ENCODE results near the gene CLASP2. TPM values are rescaled to one million over a fixed set of nuclear protein-coding genes. Genes with fewer than 3 reads are reported as not detected.

CLASP2 gene
- total RNA-seq, 1 experiment from 2014 or later: 36.5 TPM

DNA sequence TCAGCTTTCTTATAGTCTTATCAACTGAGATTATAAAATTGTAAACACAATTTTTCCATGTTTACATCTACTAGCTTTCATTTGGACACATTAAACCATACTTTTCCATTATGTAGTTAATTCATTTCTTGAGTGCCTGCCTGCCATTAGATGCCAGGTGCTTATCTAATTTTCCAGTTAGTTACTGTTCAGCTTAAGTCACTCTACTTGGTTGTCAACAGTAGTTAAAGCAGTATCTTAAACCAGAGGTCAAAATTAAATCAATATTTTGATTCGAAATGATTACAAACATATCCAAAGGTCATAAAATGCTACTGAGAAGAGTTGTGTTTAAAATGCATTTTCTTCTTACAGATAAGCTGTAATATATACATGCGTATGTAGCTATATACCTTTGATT is 221.6 kb downstream of the CLASP2 start:
- H4K20me1 ChIP-seq (ENCODE audit: insufficient read depth): no peaks in the 10 kb centered on the region
- H2AFZ ChIP-seq: no peak overlapping the region
- H3F3A ChIP-seq (ENCODE audit: insufficient read depth, low read depth): no peaks in the 10 kb centered on the region
- H3K36me3 ChIP-seq (ENCODE audit: low read depth): no peaks in the 10 kb centered on the region
- intact Hi-C loops (cut with micrococcal nuclease; ENCODE audit: unreplicated experiment): no loop called here
- TF ChIP-seq, protein P1, sequence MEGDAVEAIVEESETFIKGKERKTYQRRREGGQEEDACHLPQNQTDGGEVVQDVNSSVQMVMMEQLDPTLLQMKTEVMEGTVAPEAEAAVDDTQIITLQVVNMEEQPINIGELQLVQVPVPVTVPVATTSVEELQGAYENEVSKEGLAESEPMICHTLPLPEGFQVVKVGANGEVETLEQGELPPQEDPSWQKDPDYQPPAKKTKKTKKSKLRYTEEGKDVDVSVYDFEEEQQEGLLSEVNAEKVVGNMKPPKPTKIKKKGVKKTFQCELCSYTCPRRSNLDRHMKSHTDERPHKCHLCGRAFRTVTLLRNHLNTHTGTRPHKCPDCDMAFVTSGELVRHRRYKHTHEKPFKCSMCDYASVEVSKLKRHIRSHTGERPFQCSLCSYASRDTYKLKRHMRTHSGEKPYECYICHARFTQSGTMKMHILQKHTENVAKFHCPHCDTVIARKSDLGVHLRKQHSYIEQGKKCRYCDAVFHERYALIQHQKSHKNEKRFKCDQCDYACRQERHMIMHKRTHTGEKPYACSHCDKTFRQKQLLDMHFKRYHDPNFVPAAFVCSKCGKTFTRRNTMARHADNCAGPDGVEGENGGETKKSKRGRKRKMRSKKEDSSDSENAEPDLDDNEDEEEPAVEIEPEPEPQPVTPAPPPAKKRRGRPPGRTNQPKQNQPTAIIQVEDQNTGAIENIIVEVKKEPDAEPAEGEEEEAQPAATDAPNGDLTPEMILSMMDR (conservative IDR thresholded peaks at IDR 0.05): no peak
- no peak for TF ChIP-seq EZH2 (IDR thresholded peaks at IDR 0.05; ENCODE audit: low read depth)
- POLR2A ChIA-PET (ENCODE audit: unreplicated experiment): no interaction called here
- no peak overlapping the region for H3K4me3 ChIP-seq
- H3K4me2 ChIP-seq: no peak overlapping the region
- no peaks in the 10 kb centered on the region for H3K79me2 ChIP-seq (ENCODE audit: low read depth)
- no peaks in the 10 kb centered on the region for H3K4me1 ChIP-seq (replicated peaks; ENCODE audit: insufficient read depth)
- H3K27ac ChIP-seq: no peak overlapping the region
- no TSS peak for BruUV-seq (replicated peaks)
- no peaks in the 10 kb centered on the region for H3K9me2 ChIP-seq (ENCODE audit: insufficient read depth)
- H3K9me3 ChIP-seq (ENCODE audit: insufficient read depth, low read depth): no peaks in the 10 kb centered on the region
- DNase-seq: no peak
- no peaks in the 10 kb centered on the region for H3K27me3 ChIP-seq (ENCODE audit: insufficient read depth, low read depth)
- CTCF ChIA-PET: no interaction called here

DNA sequence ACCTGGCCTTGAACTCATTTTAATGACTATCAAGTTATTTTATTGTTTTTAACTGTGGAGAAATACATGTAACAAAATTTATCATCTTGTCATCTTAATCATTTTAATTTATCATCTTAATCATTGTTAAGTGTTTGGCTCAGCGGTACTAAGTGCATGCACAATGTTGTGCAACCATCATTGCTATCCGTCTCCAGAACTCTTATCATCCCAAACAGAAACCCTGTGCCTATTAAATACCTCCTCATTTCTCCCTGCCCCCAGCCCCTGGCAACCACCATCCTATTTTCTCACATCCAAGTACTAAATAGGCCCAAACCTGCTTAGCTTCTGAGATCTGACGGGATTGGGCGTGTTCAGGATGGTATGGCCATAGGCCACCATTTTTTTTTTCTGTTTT is 226.3 kb downstream of the CLASP2 start:
- H3K79me2 ChIP-seq (ENCODE audit: low read depth): no peaks in the 10 kb centered on the region
- BruUV-seq (replicated peaks): no TSS peak
- CTCF ChIA-PET: interaction anchor here (0.7 kb wide), 1 partner anchor 11 kb away, joined by 5 read pairs; no protein-coding TSS in a partner anchor
- H3K9me3 ChIP-seq (ENCODE audit: insufficient read depth, low read depth): no peaks in the 10 kb centered on the region
- H3K27ac ChIP-seq: no peak overlapping the region
- H4K20me1 ChIP-seq (ENCODE audit: insufficient read depth): no peaks in the 10 kb centered on the region
- intact Hi-C loops (cut with micrococcal nuclease; ENCODE audit: unreplicated experiment): no loop called here
- H2AFZ ChIP-seq: no peak overlapping the region
- no peaks in the 10 kb centered on the region for H3K36me3 ChIP-seq (ENCODE audit: low read depth)
- H3F3A ChIP-seq (ENCODE audit: insufficient read depth, low read depth): no peaks in the 10 kb centered on the region
- DNase-seq: no peak
- H3K4me2 ChIP-seq: no peak overlapping the region
- no peaks in the 10 kb centered on the region for H3K4me1 ChIP-seq (replicated peaks; ENCODE audit: insufficient read depth)
- H3K9me2 ChIP-seq (ENCODE audit: insufficient read depth): no peaks in the 10 kb centered on the region
- H3K4me3 ChIP-seq: no peak overlapping the region
- POLR2A ChIA-PET (ENCODE audit: unreplicated experiment): no interaction called here
- no peaks in the 10 kb centered on the region for H3K27me3 ChIP-seq (ENCODE audit: insufficient read depth, low read depth)
- TF ChIP-seq, protein P1 (conservative IDR thresholded peaks at IDR 0.05): no peak
- no peak for TF ChIP-seq EZH2 (IDR thresholded peaks at IDR 0.05; ENCODE audit: low read depth)

DNA sequence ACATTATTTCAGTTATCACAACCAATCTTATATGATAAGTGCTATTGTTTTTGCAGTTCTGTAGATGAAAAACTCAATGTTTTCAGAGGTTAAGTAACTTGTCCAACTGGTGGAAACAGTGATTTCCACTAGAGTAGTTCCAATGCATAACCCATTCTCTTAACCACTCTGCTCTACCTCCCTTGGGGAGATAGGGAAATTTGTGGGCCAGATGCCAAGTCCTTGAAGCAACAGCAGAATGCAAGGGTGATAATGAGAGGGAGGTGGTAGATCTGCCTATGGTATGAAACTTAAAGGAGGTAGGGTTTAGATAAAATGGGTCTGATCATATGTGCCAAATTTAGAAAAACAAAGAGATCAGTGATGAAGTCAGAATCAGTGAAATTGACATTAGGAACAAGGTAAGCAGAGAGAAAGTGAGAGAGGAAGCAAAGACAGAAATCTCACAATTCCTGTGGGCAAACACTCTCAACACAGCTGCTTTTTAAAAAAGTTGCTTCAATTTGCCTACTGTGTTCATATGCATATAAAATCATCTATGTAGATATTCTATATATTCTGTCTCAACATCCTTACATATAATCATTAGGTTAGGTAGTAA is 227.3 kb downstream of the CLASP2 start:
- ChIA-PET CTCF (no interaction called here), POLR2A (ENCODE audit: unreplicated experiment) (no interaction called here)
- Histone ChIP-seq H2AFZ (no peak overlapping the region), H4K20me1 (ENCODE audit: insufficient read depth) (no peaks in the 10 kb centered on the region), H3K79me2 (ENCODE audit: low read depth) (no peaks in the 10 kb centered on the region), H3K4me1 (replicated peaks; ENCODE audit: insufficient read depth) (no peaks in the 10 kb centered on the region), H3K9me3 (ENCODE audit: insufficient read depth, low read depth) (no peaks in the 10 kb centered on the region), H3K27ac (no peak overlapping the region), H3F3A (ENCODE audit: insufficient read depth, low read depth) (no peaks in the 10 kb centered on the region), H3K9me2 (ENCODE audit: insufficient read depth) (no peaks in the 10 kb centered on the region), H3K4me2 (no peak overlapping the region), H3K27me3 (ENCODE audit: insufficient read depth, low read depth) (no peaks in the 10 kb centered on the region), H3K4me3 (no peak overlapping the region), H3K36me3 (ENCODE audit: low read depth) (no peaks in the 10 kb centered on the region)
- no peak for DNase-seq
- no TSS peak for BruUV-seq (replicated peaks)
- intact Hi-C loops (cut with micrococcal nuclease; ENCODE audit: unreplicated experiment): no loop called here
- TF ChIP-seq, protein P1 (conservative IDR thresholded peaks at IDR 0.05): no peak
- no peak for TF ChIP-seq EZH2 (IDR thresholded peaks at IDR 0.05; ENCODE audit: low read depth)
